WTC11 (cell line): Measurements from ENCODE around the gene BACH2.

Experiments
- CTCF ChIP-seq: fragments of 200-600 bp; IDR thresholded peaks from 2 replicates; pipeline ENCODE4 v1.8.0; 2022; ENCODE audit warnings: antibody characterized with exemption
- HMGXB4 ChIP-seq: sonication (generic); formaldehyde crosslinking; IDR thresholded peaks from 2 replicates; pipeline ENCODE4 v1.8.1; 2023; ENCODE audit warnings: mild to moderate bottlenecking, moderate library complexity, missing genetic modification reagents
- KAT7 ChIP-seq: sonication (generic); formaldehyde crosslinking; IDR thresholded peaks from 2 replicates; pipeline ENCODE4 v1.8.1; 2023; ENCODE audit warnings: missing genetic modification reagents, mild to moderate bottlenecking, borderline replicate concordance
- MAX ChIP-seq: sonication (generic); formaldehyde crosslinking; IDR thresholded peaks from 2 replicates; pipeline ENCODE4 v1.8.0; 2022; ENCODE audit warnings: mild to moderate bottlenecking, missing genetic modification reagents
- NR3C1 ChIP-seq: sonication (generic); formaldehyde crosslinking; conservative IDR thresholded peaks from 2 replicates; pipeline ENCODE4 v1.8.1; 2023; ENCODE audit warnings: low read depth, mild to moderate bottlenecking, missing genetic modification reagents
- RELA ChIP-seq: sonication (generic); formaldehyde crosslinking; IDR thresholded peaks from 2 replicates; pipeline ENCODE4 v1.8.1; 2022; ENCODE audit warnings: missing genetic modification reagents, mild to moderate bottlenecking, borderline replicate concordance
- STAT6 ChIP-seq: sonication (generic); formaldehyde crosslinking; conservative IDR thresholded peaks from 2 replicates; pipeline ENCODE4 v1.8.1; 2023; ENCODE audit warnings: mild to moderate bottlenecking, low read depth, missing genetic modification reagents, moderate library complexity
- TEAD4 ChIP-seq: sonication (generic); formaldehyde crosslinking; IDR thresholded peaks from 2 replicates; pipeline ENCODE4 v1.8.0; 2022; ENCODE audit warnings: mild to moderate bottlenecking, missing genetic modification reagents
- USF2 ChIP-seq: sonication (generic); formaldehyde crosslinking; IDR thresholded peaks from 2 replicates; pipeline ENCODE4 v1.8.1; 2023; ENCODE audit warnings: mild to moderate bottlenecking, missing genetic modification reagents, moderate library complexity
- ZBTB21 ChIP-seq: sonication (generic); formaldehyde crosslinking; IDR thresholded peaks from 2 replicates; pipeline ENCODE4 v1.8.1; 2023; ENCODE audit warnings: mild to moderate bottlenecking, missing genetic modification reagents, borderline replicate concordance
- ZNF121 ChIP-seq: sonication (generic); formaldehyde crosslinking; IDR thresholded peaks from 2 replicates; pipeline ENCODE4 v1.8.0; 2023; ENCODE audit warnings: missing genetic modification reagents
- ZNF138 ChIP-seq: sonication (generic); formaldehyde crosslinking; conservative IDR thresholded peaks from 2 replicates; pipeline ENCODE4 v1.8.1; 2022; ENCODE audit warnings: mild to moderate bottlenecking, moderate library complexity, missing genetic modification reagents

- TF ChIP-seq CTCF: no peak
- no peak for TF ChIP-seq USF2
- TF ChIP-seq NR3C1 (CRISPR knock-in tag): no peak
- no peak for TF ChIP-seq ZNF138 (CRISPR knock-in tag)
- no peak for TF ChIP-seq HMGXB4 (CRISPR knock-in tag)
- TF ChIP-seq ZBTB21: no peak
- no peak for TF ChIP-seq KAT7 (CRISPR knock-in tag)
- TF ChIP-seq ZNF121 (CRISPR knock-in tag): no peak
- TF ChIP-seq MAX: no peak
- no peak for TF ChIP-seq TEAD4 (CRISPR knock-in tag)
- TF ChIP-seq STAT6: no peak
- no peak for TF ChIP-seq RELA (CRISPR knock-in tag)
Observed at GRCh38 chr6:90326404-90327057, 29.9 kb upstream of the BACH2 start.
